BJ (cell line): ENCODE results near the gene FARP2. TPM values are rescaled to one million over a fixed set of nuclear protein-coding genes. Genes with fewer than 3 reads are reported as not detected.
A peak's percentile ranks its signal among the peaks of the same experiment; 100 is the strongest.

ENCODE experiments used
- CTCF ChIA-PET: fragments of 350-600 bp; formaldehyde crosslinking; extraction: SDS; loops from one replicate; lab custom pipeline; 2021; ENCODE audit warnings: antibody characterized with exemption, inconsistent platforms; lab: Yijun Ruan, JAX
- POLR2A ChIA-PET: fragments of 300-600 bp; sonication (Branson Sonifier 250); formaldehyde crosslinking; extraction: SDS; loops from one replicate; lab custom pipeline; 2021; ENCODE audit warnings: antibody characterized with exemption; lab: Charles Lee
- DNase-seq: peaks from one replicate; pipeline ENCODE4 v3.0.0-alpha.2; 2011; ENCODE audit warnings: low read depth
- H3K27me3 ChIP-seq: 2 replicates; pipeline ENCODE4 v1.6.0; 2011; ENCODE audit warnings: low read length; ENCODE audit not compliant: control insufficient read depth, insufficient read depth
- H3K36me3 ChIP-seq: 2 replicates; pipeline ENCODE4 v1.5.1; 2011; ENCODE audit warnings: low read length; ENCODE audit not compliant: control insufficient read depth, insufficient read depth
- H3K4me3 ChIP-seq: 2 replicates; pipeline ENCODE4 v1.5.1; 2011; ENCODE audit warnings: low read depth, mild to moderate bottlenecking, control low read depth, low read length
- CTCF ChIP-seq: IDR thresholded peaks from 2 replicates; pipeline ENCODE4 v1.5.1; 2011; ENCODE audit warnings: low read depth, mild to moderate bottlenecking, control low read depth, inconsistent platforms, low read length, moderate library complexity; ENCODE audit not compliant: insufficient read depth
- polyA plus RNA-seq: library from polyadenylated mRNA; depleted of rRNA; stranded (reverse); fragments of >200 nt; gene quantifications from 2 replicates; pipeline ENCODE4 v1.2.3, GENCODE V29; 2011

FARP2 gene
- polyA plus RNA-seq, 1 experiment: 28.7 TPM

DNA sequence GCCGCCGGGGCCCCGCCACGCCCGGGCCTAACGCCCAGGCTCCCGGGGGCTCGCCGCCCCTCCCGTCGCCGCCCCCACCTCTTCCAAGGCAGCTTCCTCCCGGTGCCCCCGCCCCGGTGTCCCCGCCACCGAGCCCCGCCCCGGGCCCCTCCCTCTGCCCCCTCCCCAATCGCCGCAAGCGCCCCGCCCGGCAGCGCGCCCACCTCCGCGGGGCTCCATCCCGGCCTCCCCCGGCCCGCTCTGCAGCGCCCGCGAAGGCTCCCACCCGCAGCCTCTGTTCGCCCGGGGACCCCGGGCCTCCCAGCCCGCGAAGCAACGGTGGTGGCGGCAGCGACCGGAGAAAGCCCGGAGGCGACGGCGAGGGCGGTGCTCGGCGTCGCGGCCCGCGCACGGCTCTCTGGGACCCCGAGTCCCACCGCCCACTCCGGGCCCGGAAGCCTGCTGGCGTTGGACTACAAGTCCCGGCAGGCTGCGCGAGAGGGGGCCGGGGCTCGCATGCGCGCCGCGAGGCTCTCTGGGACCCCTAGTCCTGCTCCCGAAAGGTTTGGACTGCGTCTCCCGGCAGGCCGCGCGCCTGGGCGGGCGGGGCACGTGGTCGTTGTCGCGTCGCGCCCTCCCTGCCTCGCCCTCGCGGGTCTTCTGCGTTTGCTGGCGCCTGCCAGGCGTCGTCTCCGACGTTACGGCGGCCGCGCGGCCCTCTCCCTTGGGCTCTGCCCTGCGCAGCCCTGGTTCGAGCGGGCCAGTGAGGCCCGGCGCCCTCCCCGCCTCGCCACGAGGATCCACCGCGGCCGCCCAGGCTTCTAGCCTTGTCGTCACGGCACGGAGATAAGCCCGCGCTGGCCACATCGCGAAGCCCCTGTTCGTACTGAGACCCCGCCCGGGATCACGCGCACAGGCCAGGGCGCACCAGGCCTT is 152.4 kb downstream of the FARP2 start, which contains the start of gene STK25:
TSS of gene STK25 (minus strand) at position 345 of the 915 bp plus-strand sequence. CDS start 549 bp downstream, outside the sequence.
- H3K27me3 ChIP-seq: no peaks in the 10 kb centered on the region
- ChIA-PET CTCF (interaction anchor here (1.0 kb wide), 1 partner anchor 47 kb away, joined by 3 read pairs; no protein-coding TSS in a partner anchor), POLR2A (no interaction called here)
- H3K4me3 ChIP-seq: peak within 1 kb of the TSS; percentile 89
- TF ChIP-seq CTCF: no peak
- peaks cover 1% of the 10 kb centered on the region; the same call in 1 of the 2 replicates for H3K36me3 ChIP-seq
- DNase-seq: peak; percentile 88

- peak overlapping the region; percentile 89 for H3K4me3 ChIP-seq
- H3K36me3 ChIP-seq: peaks cover 1% of the 10 kb centered on the region; the same call in 1 of the 2 replicates
- DNase-seq: no peak
- ChIA-PET CTCF (no interaction called here), POLR2A (no interaction called here)
- H3K27me3 ChIP-seq: no peaks in the 10 kb centered on the region
- no peak for TF ChIP-seq CTCF
Observed at GRCh38 chr2:241509155-241509784, 153.2 kb downstream of the FARP2 start.

GRCh38 chr2:241511091-241511741 is 155.1 kb downstream of the FARP2 start:
- H3K27me3 ChIP-seq: no peaks in the 10 kb centered on the region
- TF ChIP-seq CTCF: no peak
- ChIA-PET CTCF (no interaction called here), POLR2A (no interaction called here)
- DNase-seq: no peak
- H3K4me3 ChIP-seq: no peak overlapping the region
- H3K36me3 ChIP-seq: 0 out of 2 replicates have a peak, but pooled peaks cover 1% of the 10 kb centered on the region

GRCh38 chr2:241514553-241514952 is 158.5 kb downstream of the FARP2 start:
- ChIA-PET POLR2A (no interaction called here), CTCF (no interaction called here)
- Histone ChIP-seq H3K27me3 (no peaks in the 10 kb centered on the region), H3K4me3 (no peak overlapping the region), H3K36me3 (0 out of 2 replicates have a peak, but pooled peaks cover 1% of the 10 kb centered on the region)
- TF ChIP-seq CTCF: no peak
- DNase-seq: no peak
